OCI-LY1 (cell line): Measurements from ENCODE around the gene TPSAB1.

Experiments
- CTCF ChIP-seq: fragments of 200-600 bp; sonication (generic), shearing (Covaris generic); IDR thresholded peaks from 2 replicates; pipeline ENCODE4 v1.5.1; 2017; ENCODE audit warnings: mild to moderate bottlenecking, antibody characterized with exemption, low read length, moderate library complexity, mixed read lengths
- EZH2 ChIP-seq: fragments of 200-600 bp; sonication (generic), shearing (Covaris generic); IDR thresholded peaks from 2 replicates; pipeline ENCODE4 v1.8.0; 2017; ENCODE audit warnings: borderline replicate concordance, mixed run types, mild to moderate bottlenecking, antibody characterized with exemption, low read length, moderate library complexity, mixed read lengths

- no peak for TF ChIP-seq CTCF
- TF ChIP-seq EZH2 = no peak
These were observed 18.6 kb downstream of the TPSAB1 start for GRCh38 chr16:1258906-1259759.
